ENCODE results near the gene UGT3A1. TPM values are rescaled to one million over a fixed set of nuclear protein-coding genes. Genes with fewer than 3 reads are reported as not detected.
"Not testable (repeated sequence)": the region's sequence is repeated elsewhere in the genome, so short reads cannot be mapped to it uniquely, and the experiment has no call there.

UGT3A1 gene
- total RNA-seq, 4 donors from 2014 or later, result 0.54 to 1.1 TPM; not detected in 2

DNA sequence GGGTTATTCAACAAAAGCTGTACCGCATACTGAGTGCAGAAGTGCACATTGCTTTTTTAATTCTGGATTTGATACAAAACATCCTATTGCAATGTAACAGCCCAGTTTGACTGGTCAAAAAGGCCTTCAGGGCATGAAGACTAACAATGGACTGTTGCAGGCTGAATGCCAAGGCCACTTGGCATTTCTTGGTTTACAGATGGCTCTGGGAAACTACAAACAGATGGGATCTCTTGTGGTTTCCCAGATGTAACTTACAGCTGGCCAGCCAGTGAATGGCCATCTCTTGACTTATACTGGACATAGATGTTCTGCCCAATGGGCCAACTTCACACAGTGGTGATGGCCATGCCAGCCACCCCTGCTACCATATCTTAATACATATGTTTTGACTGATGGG, 38.7 kb upstream of the UGT3A1 start:
- Histone ChIP-seq H3K4me1 (no peaks in the 10 kb centered on the region), H3K27me3 (no peaks in the 10 kb centered on the region), H3K36me3 (no peaks in the 10 kb centered on the region), H3K9me3 (no peaks in the 10 kb centered on the region), H3K27ac (no peak overlapping the region), H3K4me3 (no peak overlapping the region)
- DNase-seq, result no peak
- no peak for TF ChIP-seq POLR2A (IDR thresholded peaks at IDR 0.05)
- TF ChIP-seq, protein P1, sequence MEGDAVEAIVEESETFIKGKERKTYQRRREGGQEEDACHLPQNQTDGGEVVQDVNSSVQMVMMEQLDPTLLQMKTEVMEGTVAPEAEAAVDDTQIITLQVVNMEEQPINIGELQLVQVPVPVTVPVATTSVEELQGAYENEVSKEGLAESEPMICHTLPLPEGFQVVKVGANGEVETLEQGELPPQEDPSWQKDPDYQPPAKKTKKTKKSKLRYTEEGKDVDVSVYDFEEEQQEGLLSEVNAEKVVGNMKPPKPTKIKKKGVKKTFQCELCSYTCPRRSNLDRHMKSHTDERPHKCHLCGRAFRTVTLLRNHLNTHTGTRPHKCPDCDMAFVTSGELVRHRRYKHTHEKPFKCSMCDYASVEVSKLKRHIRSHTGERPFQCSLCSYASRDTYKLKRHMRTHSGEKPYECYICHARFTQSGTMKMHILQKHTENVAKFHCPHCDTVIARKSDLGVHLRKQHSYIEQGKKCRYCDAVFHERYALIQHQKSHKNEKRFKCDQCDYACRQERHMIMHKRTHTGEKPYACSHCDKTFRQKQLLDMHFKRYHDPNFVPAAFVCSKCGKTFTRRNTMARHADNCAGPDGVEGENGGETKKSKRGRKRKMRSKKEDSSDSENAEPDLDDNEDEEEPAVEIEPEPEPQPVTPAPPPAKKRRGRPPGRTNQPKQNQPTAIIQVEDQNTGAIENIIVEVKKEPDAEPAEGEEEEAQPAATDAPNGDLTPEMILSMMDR (IDR thresholded peaks at IDR 0.05), result no peak

DNA sequence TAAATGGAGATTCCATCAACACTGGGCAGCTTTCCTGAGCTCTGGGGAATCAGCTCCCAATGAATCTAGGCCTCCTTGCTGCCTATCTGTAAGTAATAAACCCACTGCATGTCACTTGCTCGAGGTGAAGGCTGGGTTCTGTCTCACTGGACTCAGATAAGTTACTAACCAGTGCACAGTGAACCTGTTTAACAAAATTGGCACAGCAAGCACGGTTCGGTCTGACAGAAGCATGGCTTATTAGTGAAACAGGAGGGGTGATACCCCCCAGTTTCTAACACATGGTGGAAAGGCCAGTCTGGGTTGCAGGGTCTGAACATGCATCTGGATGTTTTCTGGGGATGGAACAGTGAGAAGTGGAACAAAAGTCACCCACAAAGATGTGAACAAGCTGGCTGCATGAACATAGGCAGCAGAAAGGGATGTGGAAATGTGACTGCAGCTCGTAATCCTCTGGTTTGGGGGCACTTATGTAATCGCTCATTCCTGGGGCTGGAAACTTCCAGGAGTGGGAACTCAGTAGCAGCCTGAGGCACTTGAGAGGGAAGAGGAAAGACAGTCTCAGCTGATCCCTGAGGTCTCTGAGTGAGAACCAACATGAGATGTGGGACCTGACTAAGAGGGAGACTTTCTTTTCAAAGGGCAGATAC, 37.8 kb upstream of the UGT3A1 start:
- no peak for DNase-seq
- Histone ChIP-seq H3K27ac (no peak overlapping the region), H3K27me3 (no peaks in the 10 kb centered on the region), H3K4me3 (no peak overlapping the region), H3K9me3 (no peaks in the 10 kb centered on the region), H3K36me3 (no peaks in the 10 kb centered on the region), H3K4me1 (no peaks in the 10 kb centered on the region)
- TF ChIP-seq, protein P1 (IDR thresholded peaks at IDR 0.05), result no peak
- TF ChIP-seq POLR2A (IDR thresholded peaks at IDR 0.05), result no peak

DNA sequence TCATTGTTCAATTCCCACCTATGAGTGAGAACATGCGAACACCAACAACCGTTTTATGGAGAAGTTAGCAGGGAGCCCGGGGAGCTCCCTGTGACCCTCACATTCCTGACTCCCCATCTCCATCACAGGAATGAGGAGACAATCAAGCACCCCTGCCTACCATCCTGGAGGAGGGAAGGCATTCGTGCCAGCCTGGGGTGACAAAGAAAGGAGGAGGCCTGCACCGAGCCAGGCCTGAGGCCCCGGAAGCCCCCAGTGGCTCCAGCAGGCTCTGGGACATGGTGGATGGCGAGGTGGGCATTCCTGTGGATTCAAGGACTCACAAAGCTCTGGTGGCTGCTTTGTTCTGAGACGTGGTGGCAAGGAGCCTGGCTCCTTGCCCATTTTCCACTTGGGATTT, 36.5 kb upstream of the UGT3A1 start:
- DNase-seq, result no peak
- no peak overlapping the region for H3K27ac ChIP-seq
- H3K4me1 ChIP-seq, result no peaks in the 10 kb centered on the region
- H3K36me3 ChIP-seq, result no peaks in the 10 kb centered on the region
- H3K27me3 ChIP-seq, result no peaks in the 10 kb centered on the region
- H3K4me3 ChIP-seq, result no peak overlapping the region
- H3K9me3 ChIP-seq, result no peaks in the 10 kb centered on the region
- TF ChIP-seq POLR2A (IDR thresholded peaks at IDR 0.05), result no peak
- TF ChIP-seq, protein P1 (IDR thresholded peaks at IDR 0.05), result no peak

DNA sequence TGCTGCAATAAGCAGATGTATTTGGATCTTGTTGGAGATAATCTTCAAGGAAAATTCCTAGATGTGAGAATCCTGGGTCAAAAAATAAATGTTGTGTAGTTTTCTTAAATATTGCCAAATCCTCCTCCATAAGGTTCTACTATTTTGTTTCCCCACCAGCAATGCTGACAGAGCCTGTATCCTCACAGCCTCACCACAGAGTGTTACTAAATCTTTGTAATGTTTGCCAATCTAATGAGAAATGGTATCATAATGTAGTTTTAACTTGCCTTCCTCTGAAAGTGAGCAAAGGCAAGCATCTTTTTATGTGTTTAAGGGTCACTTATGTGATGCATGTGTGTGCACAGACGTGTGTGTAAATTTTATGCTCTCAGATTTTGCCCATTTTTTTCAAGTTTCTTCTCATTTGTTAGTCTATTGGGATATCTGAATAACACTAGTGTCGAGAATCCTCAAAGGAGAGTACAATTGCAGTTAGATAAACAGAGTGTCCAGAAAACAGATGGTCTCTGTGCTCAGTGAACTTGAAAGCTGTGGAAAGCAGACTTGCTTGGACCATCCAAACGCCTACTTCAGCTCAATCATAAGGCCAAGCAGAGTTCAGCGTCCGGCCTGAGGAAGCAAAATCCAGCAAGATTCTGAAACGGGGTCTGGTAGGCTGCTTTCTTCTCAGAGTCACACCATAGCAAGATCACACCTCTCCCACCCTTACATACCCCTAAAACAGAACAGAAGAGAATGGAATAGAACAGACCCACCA, 35.7 kb upstream of the UGT3A1 start:
- H3K36me3 ChIP-seq, result no peaks in the 10 kb centered on the region
- no peak for DNase-seq
- no peak overlapping the region for H3K27ac ChIP-seq
- H3K27me3 ChIP-seq, result no peaks in the 10 kb centered on the region
- H3K4me1 ChIP-seq, result no peaks in the 10 kb centered on the region
- no peak for TF ChIP-seq POLR2A (IDR thresholded peaks at IDR 0.05)
- TF ChIP-seq, protein P1 (IDR thresholded peaks at IDR 0.05), result no peak
- no peak overlapping the region for H3K4me3 ChIP-seq
- H3K9me3 ChIP-seq, result no peaks in the 10 kb centered on the region

DNA sequence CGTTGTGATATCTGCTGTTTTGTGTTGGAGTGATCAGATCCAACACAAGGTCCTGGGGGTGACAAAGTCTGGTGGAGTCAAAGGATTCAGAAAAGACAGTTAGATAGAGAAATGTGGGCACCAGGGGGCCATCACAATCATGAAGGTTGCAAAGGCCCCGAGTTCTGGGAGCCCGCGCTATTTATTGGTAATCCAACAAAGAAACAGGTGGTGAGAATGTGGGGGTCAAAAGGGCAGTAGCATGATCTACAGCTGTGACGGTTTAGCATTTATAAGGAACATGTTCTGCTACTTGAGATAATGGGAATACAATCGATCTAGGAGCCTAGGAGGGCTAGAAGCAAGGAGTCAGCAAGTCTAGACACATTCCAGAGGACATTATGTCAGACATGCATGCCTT, 31.1 kb upstream of the UGT3A1 start:
- not testable (repeated sequence) for H3K27me3 ChIP-seq, DNase-seq, H3K4me3 ChIP-seq, H3K27ac ChIP-seq, H3K4me1 ChIP-seq, H3K9me3 ChIP-seq, H3K36me3 ChIP-seq

DNA sequence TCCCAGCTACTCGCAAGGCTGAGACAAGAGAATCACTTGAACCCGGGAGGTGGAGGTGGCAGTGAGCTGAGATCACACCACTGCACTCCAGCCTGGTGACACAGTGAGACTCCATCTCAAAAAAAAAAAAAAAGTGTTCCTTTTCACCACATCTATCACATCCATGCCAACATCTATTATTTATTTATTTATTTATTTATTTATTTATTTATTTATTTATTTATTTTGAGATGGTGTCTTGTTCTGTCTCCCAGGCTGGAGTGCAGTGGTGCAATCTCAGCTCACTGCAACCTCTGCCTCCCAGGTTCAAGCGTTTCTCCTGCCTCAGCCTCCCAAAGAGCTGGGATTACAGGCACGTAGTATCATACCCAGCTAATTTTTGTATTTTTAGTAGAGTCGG, 28.4 kb upstream of the UGT3A1 start:
- DNase-seq, H3K36me3 ChIP-seq, H3K27ac ChIP-seq, H3K4me3 ChIP-seq, H3K27me3 ChIP-seq, H3K9me3 ChIP-seq, H3K4me1 ChIP-seq: not testable (repeated sequence)

All from Peyer's patch (tissue), 4 donors.